ENCODE data around the gene ITSN2. TPM values are rescaled to one million over a fixed set of nuclear protein-coding genes. Genes with fewer than 3 reads are reported as not detected.

Gene ITSN2
- total RNA-seq, 2 experiments from 2014 or later: 69.7 to 71.2 TPM

DNA sequence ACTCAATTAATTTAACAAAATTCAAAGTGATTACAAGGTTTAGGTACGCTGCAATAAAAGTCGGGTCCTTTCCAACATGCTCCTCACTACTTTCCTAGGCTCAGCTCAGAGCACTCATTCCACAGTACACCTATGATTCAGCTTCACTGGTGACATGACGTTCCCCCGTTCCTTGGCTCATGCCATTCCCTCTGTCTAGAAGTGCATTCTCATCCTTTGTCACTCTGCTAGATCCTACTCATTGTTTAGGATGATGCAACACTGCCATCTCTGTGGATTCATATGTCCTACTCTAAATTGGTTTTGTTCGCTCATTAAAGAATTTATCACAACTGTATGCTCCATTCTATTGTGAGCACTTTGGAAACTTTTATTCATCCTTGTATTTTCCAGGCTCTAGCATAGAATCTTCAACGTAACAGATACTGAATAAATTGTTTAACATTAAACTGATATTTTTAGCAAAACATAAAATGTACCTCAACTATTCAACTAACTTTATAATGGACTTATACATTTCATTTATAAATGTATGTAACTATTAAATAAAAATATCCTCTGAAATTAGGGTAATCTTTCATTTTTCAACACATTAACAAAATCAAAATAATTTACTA is 106.9 kb downstream of the ITSN2 start:
- peaks cover 39% of the 10 kb centered on the region for H3K36me3 Mint-ChIP-seq (ENCODE audit: low read depth)
- ChIA-PET POLR2A (no interaction called here), CTCF (no interaction called here)
- no peaks in the 10 kb centered on the region for H3K27me3 Mint-ChIP-seq (ENCODE audit: low read depth)
- H3K9me3 Mint-ChIP-seq (ENCODE audit: insufficient read depth): no peaks in the 10 kb centered on the region
- no peak for ATAC-seq
- no peak overlapping the region for H3K27ac Mint-ChIP-seq
- DNase-seq: no peak
- H3K4me3 Mint-ChIP-seq: no peak overlapping the region
- H3K4me1 Mint-ChIP-seq (ENCODE audit: low read depth): no peaks in the 10 kb centered on the region

- ChIA-PET CTCF (no interaction called here), POLR2A (no interaction called here)
- Mint-ChIP-seq H3K4me3 (no peak overlapping the region), H3K4me1 (ENCODE audit: low read depth) (no peaks in the 10 kb centered on the region), H3K27ac (no peak overlapping the region), H3K9me3 (ENCODE audit: insufficient read depth) (no peaks in the 10 kb centered on the region), H3K36me3 (ENCODE audit: low read depth) (peaks cover 39% of the 10 kb centered on the region), H3K27me3 (ENCODE audit: low read depth) (no peaks in the 10 kb centered on the region)
- ATAC-seq (no peak), DNase-seq (no peak)
Observed at GRCh38 chr2:24247592-24247991, 112.7 kb downstream of the ITSN2 start.

GRCh38 chr2:24247164-24247563 is 113.2 kb downstream of the ITSN2 start:
- ChIA-PET CTCF (interaction anchor here (0.6 kb wide), 1 partner anchor 41 kb away, joined by 3 read pairs; no protein-coding TSS in a partner anchor), POLR2A (no interaction called here)
- Mint-ChIP-seq H3K4me1 (ENCODE audit: low read depth) (no peaks in the 10 kb centered on the region), H3K27ac (no peak overlapping the region), H3K9me3 (ENCODE audit: insufficient read depth) (no peaks in the 10 kb centered on the region), H3K4me3 (no peak overlapping the region), H3K36me3 (ENCODE audit: low read depth) (peaks cover 37% of the 10 kb centered on the region), H3K27me3 (ENCODE audit: low read depth) (no peaks in the 10 kb centered on the region)
- no peak for ATAC-seq
- no peak for DNase-seq

- Mint-ChIP-seq H3K27me3 (ENCODE audit: low read depth) (no peaks in the 10 kb centered on the region), H3K9me3 (ENCODE audit: insufficient read depth) (no peaks in the 10 kb centered on the region), H3K36me3 (ENCODE audit: low read depth) (peaks cover 35% of the 10 kb centered on the region), H3K4me1 (ENCODE audit: low read depth) (no peaks in the 10 kb centered on the region), H3K27ac (no peak overlapping the region), H3K4me3 (no peak overlapping the region)
- ChIA-PET POLR2A (no interaction called here), CTCF (interaction anchor here (0.6 to 1.4 kb wide), 2 partner anchors 10 to 42 kb away, joined by 3 read pairs; no protein-coding TSS in a partner anchor)
- no peak for DNase-seq
- no peak for ATAC-seq
Observed at GRCh38 chr2:24245986-24246776, 114.2 kb downstream of the ITSN2 start.

- H3K4me1 Mint-ChIP-seq (ENCODE audit: low read depth): no peaks in the 10 kb centered on the region
- ATAC-seq (no peak), DNase-seq (no peak)
- POLR2A ChIA-PET: no interaction called here
- H3K27me3 Mint-ChIP-seq (ENCODE audit: low read depth): no peaks in the 10 kb centered on the region
- H3K36me3 Mint-ChIP-seq (ENCODE audit: low read depth): peaks cover 17% of the 10 kb centered on the region
- CTCF ChIA-PET: no interaction called here
- no peak overlapping the region for H3K27ac Mint-ChIP-seq
- H3K9me3 Mint-ChIP-seq (ENCODE audit: insufficient read depth): no peaks in the 10 kb centered on the region
- no peak overlapping the region for H3K4me3 Mint-ChIP-seq
Observed at GRCh38 chr2:24241528-24241927, 118.8 kb downstream of the ITSN2 start.

DNA sequence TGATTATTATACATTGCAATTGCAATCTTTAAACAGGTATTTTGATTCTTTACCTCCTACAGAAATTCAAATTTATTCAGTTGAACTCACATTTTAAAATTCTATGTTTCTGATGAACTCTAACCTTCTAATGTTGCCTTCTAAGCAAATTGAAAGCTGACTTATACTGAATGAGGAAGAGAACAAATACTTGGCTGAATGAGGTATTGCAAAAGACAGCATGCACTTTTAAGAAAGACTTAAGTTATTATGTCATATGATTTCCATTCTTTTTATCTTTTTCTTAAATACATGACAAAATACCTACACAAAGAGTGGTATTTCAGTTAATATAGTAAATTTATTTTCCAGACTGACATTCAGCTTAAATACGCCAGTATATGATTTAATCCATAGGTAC is 120.8 kb downstream of the ITSN2 start:
- no peaks in the 10 kb centered on the region for H3K27me3 Mint-ChIP-seq (ENCODE audit: low read depth)
- H3K4me1 Mint-ChIP-seq (ENCODE audit: low read depth): no peaks in the 10 kb centered on the region
- H3K9me3 Mint-ChIP-seq (ENCODE audit: insufficient read depth): no peaks in the 10 kb centered on the region
- ChIA-PET CTCF (no interaction called here), POLR2A (no interaction called here)
- ATAC-seq (no peak), DNase-seq (no peak)
- H3K36me3 Mint-ChIP-seq (ENCODE audit: low read depth): peaks cover 5% of the 10 kb centered on the region
- no peak overlapping the region for H3K4me3 Mint-ChIP-seq
- no peak overlapping the region for H3K27ac Mint-ChIP-seq

GRCh38 chr2:24238158-24238557 is 122.2 kb downstream of the ITSN2 start:
- POLR2A ChIA-PET: no interaction called here
- CTCF ChIA-PET: no interaction called here
- Mint-ChIP-seq H3K9me3 (ENCODE audit: insufficient read depth) (no peaks in the 10 kb centered on the region), H3K4me3 (no peak overlapping the region), H3K4me1 (ENCODE audit: low read depth) (no peaks in the 10 kb centered on the region), H3K36me3 (ENCODE audit: low read depth) (peaks cover 8% of the 10 kb centered on the region), H3K27me3 (ENCODE audit: low read depth) (no peaks in the 10 kb centered on the region), H3K27ac (no peak overlapping the region)
- DNase-seq: no peak
- ATAC-seq: no peak

GRCh38 chr2:24237313-24237712 is 123.0 kb downstream of the ITSN2 start:
- ChIA-PET CTCF (no interaction called here), POLR2A (no interaction called here)
- DNase-seq: no peak
- H3K4me1 Mint-ChIP-seq (ENCODE audit: low read depth): no peaks in the 10 kb centered on the region
- no peaks in the 10 kb centered on the region for H3K9me3 Mint-ChIP-seq (ENCODE audit: insufficient read depth)
- peaks cover 5% of the 10 kb centered on the region for H3K36me3 Mint-ChIP-seq (ENCODE audit: low read depth)
- no peak overlapping the region for H3K27ac Mint-ChIP-seq
- H3K4me3 Mint-ChIP-seq: no peak overlapping the region
- H3K27me3 Mint-ChIP-seq (ENCODE audit: low read depth): no peaks in the 10 kb centered on the region
- ATAC-seq: no peak

DNA sequence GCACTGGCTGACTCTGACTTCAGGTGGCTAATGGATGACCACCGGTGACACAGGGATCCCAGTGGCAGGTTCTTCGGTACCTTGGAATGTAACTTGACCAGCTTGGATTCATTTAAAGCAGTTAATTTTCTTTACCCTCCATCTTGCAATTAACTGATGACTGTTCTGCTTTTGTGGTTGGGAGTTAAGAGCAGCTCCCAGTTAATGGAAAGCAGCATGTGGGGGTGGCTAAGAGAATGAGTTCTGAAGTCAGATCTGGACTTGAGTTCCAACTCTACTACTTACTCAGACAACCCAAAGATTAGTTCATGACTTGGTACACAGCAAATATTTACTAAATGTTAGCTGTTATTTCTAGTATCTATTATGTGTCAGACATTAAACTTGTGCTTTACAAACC is 127.0 kb downstream of the ITSN2 start:
- Mint-ChIP-seq H3K4me1 (ENCODE audit: low read depth) (no peaks in the 10 kb centered on the region), H3K36me3 (ENCODE audit: low read depth) (peaks cover 3% of the 10 kb centered on the region), H3K9me3 (ENCODE audit: insufficient read depth) (no peaks in the 10 kb centered on the region), H3K4me3 (no peak overlapping the region), H3K27ac (no peak overlapping the region), H3K27me3 (ENCODE audit: low read depth) (no peaks in the 10 kb centered on the region)
- CTCF ChIA-PET: interaction anchor here (0.7 to 1.1 kb wide), 2 partner anchors 9 to 174 kb away, joined by 3 read pairs; no protein-coding TSS in a partner anchor
- ATAC-seq (no peak), DNase-seq (no peak)
- POLR2A ChIA-PET: no interaction called here

DNA sequence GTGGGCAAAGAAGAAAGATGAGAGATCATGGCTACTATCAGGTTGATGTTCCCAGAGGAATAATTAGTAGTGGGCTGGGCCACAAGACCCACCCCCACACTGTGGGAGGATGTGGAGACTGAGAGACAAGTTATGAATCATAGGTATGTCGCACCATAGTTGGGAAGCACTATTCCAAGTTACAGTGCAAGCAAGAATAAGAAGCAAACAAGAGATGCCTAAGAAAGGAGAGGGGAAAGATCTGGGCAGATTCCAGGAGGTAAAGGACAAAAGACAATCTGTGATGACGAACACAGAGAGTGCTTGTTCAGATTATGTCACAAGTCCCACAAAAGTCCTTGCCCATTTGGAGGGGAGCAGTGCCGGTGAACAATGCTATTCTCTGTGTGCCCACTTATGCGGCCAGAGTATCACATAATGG is 128.9 kb downstream of the ITSN2 start:
- ChIA-PET POLR2A (no interaction called here), CTCF (no interaction called here)
- Mint-ChIP-seq H3K4me1 (ENCODE audit: low read depth) (no peaks in the 10 kb centered on the region), H3K27me3 (ENCODE audit: low read depth) (no peaks in the 10 kb centered on the region), H3K27ac (no peak overlapping the region), H3K9me3 (ENCODE audit: insufficient read depth) (no peaks in the 10 kb centered on the region), H3K4me3 (no peak overlapping the region), H3K36me3 (ENCODE audit: low read depth) (peaks cover 3% of the 10 kb centered on the region)
- no peak for DNase-seq
- ATAC-seq: no peak

GRCh38 chr2:24228470-24228869 is 131.9 kb downstream of the ITSN2 start:
- no peak overlapping the region for H3K27ac Mint-ChIP-seq
- ChIA-PET CTCF (no interaction called here), POLR2A (no interaction called here)
- H3K4me3 Mint-ChIP-seq: no peak overlapping the region
- H3K27me3 Mint-ChIP-seq (ENCODE audit: low read depth): no peaks in the 10 kb centered on the region
- no peaks in the 10 kb centered on the region for H3K4me1 Mint-ChIP-seq (ENCODE audit: low read depth)
- no peaks in the 10 kb centered on the region for H3K36me3 Mint-ChIP-seq (ENCODE audit: low read depth)
- no peaks in the 10 kb centered on the region for H3K9me3 Mint-ChIP-seq (ENCODE audit: insufficient read depth)
- ATAC-seq: no peak
- no peak for DNase-seq

DNA sequence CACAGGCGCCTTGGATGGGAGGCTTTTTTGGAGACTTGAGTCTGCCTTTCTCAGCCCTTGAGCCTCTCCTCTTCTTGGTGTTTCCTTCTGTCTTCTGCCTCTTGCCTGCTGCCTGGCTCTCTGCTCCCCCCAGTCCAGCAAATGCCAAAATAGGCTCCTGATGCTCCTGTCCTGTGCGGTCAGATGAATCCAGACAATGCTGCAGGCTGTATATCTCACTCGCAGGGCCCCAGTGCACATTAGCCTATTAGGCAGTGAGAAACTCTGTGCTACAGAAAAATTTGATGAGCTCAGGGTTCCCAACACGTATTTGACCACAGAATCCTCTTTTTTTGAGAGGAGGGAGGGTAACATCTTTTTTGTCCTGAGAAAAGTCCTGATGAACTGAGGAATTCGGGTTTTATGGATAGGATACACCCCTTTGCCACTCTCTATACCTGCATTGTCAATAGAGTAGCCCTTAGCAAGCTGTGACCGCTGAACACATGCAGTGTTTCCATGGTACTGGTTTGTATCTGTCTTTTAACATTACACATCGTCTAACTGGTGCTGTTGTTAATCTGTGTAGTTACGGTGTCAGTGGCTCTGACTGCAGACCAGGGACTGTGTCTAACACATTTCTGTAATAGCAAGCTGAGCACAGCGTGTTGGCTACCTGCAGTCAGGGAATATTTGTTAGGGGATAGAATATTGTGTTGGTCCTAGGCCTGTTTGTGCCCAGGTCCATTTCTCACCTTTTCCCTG is 134.7 kb downstream of the ITSN2 start:
- H3K27me3 Mint-ChIP-seq (ENCODE audit: low read depth): no peaks in the 10 kb centered on the region
- POLR2A ChIA-PET: no interaction called here

More for the DNA sequence above, 134.7 kb downstream of the ITSN2 start:
- Mint-ChIP-seq H3K4me3 (no peak overlapping the region), H3K36me3 (ENCODE audit: low read depth) (no peaks in the 10 kb centered on the region), H3K9me3 (ENCODE audit: insufficient read depth) (no peaks in the 10 kb centered on the region), H3K27ac (no peak overlapping the region), H3K4me1 (ENCODE audit: low read depth) (no peaks in the 10 kb centered on the region)
- CTCF ChIA-PET: interaction anchor here (1.2 kb wide), 1 partner anchor 17 kb away, joined by 4 read pairs; no protein-coding TSS in a partner anchor
- no peak for ATAC-seq
- DNase-seq: no peak

Measured in activated CD8-positive, alpha-beta T cell treated with anti-CD3 and anti-CD28 coated beads, Interleukin-2, amount 10 ng/mL, durations not matched to agents 7 days and 5 days (primary cell).